Ramos (cell line): ENCODE measurements around the gene FAM89A.
"Not testable (repeated sequence)": the region's sequence is repeated elsewhere in the genome, so short reads cannot be mapped to it uniquely, and the experiment has no call there.

Source experiments
- in situ Hi-C: fragments of 300-500 bp; cut with MboI; formaldehyde crosslinking; loops from one replicate; pipeline ENCODE4 v1.14.3; 2022; ENCODE audit warnings: low sequenced_read_pairs; ENCODE audit not compliant: unreplicated experiment

Gene FAM89A

GRCh38 chr1:231037585-231038517 is 2.2 kb downstream of the FAM89A start:
- in situ Hi-C loops = no loop called here

DNA sequence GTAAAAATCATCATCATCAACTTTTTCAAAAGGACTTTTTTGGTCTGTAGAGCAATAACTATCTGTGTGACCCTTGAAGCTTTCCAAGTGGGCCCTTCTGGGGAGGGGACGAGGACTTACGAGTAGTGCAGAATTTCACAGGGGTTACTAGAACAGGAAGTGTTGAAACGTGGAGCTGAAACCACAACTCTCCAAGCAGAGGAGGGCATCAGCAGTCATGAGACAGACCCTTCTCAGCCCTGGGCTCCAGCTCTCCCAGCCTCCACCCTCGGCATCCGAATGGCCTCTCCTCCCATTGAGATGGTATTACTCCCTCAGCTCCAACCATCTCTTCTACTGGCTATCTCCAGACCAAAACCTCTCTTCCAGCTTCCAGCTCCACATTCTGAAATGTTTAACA is 3.6 kb downstream of the FAM89A start:
- in situ Hi-C loops = no loop called here

- in situ Hi-C loops = no loop called here
Observed at GRCh38 chr1:231035799-231036198, 4.3 kb downstream of the FAM89A start.

GRCh38 chr1:231032963-231033362 is 7.1 kb downstream of the FAM89A start:
- in situ Hi-C loops = no loop called here

DNA sequence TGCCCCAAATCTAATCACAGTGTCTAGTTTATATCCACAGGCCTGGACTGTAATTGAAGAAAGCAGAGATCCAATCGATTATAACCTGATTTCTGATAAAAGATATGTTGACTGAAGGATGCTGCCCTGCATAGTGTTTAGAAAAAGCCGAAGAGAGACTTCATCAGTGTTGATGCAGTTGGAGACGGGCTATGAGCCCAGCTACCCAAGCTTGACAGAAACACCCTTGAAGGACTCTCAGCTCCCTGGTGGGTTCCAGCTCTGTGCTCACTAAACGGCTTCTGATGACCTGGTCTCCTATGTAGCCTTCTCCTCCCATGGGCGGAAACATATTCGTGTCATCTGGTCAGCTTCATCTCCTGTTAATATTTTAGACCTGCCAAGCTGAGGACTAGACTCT is 10.2 kb downstream of the FAM89A start:
- in situ Hi-C loops = no loop called here

- in situ Hi-C loops = not testable (repeated sequence)
Observed at GRCh38 chr1:231029247-231029646, 10.8 kb downstream of the FAM89A start.

DNA sequence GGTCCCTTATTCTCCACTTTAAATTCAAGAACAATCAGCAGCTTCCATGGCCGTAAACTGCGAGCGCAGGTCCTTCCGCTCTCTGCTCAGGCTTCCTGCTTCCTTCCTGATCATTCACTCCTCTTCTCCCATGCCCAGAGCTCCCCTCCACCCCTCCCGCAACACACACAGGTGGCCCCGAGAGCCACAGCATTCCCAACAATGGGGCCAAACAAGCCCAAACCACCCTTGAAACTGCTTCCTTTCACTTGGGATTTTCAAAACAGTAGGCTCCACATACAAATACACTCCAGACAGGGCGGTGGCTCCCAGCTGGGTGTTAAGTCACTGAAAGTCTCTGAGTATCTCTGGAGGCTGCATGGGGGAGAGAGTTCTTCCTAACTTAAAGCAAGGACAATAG is 11.4 kb downstream of the FAM89A start:
- in situ Hi-C loops = no loop called here

- in situ Hi-C loops = no loop called here
Observed at GRCh38 chr1:231027971-231028370, 12.1 kb downstream of the FAM89A start.

GRCh38 chr1:231027136-231027925 is 12.7 kb downstream of the FAM89A start:
- in situ Hi-C loops = no loop called here

DNA sequence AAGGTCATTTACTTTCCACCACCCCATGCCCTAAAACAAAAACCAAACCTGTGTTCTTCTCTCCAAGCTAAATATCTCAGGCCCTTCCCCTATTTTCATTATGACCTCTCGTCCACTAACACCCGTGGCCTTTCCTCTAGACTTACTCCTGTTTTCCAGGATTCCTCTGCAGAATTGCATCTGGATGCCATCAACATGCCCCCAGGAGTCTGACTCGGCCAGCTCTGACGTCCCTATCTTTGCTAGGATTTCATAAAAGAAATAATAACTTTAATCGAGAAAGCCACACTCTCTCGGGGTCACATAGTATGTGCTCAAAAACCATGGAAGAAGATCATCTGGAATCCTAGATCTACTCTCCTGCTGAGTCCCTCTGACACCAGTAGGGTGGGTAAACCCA is 13.5 kb downstream of the FAM89A start:
- in situ Hi-C loops = no loop called here

DNA sequence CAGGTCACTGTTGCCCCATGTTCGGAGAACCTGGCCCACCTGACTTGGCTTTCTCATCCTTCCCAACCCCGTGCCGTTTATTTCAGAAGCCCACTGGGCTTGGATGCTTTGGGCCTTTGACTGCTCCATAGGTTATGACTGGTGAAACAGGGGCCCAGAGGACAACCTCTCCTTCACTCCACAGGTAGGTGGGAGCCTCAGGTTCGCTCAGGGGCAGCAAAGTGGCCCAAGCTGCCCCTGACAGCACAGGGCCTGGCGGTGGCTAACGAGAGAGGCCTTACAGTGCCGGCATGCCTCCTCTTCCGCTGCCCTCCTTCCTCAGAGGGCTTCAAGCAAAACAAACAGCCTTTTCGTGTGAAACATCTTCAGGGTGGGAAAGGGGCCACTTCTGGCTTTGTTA is 16.9 kb downstream of the FAM89A start:
- in situ Hi-C loops = no loop called here

DNA sequence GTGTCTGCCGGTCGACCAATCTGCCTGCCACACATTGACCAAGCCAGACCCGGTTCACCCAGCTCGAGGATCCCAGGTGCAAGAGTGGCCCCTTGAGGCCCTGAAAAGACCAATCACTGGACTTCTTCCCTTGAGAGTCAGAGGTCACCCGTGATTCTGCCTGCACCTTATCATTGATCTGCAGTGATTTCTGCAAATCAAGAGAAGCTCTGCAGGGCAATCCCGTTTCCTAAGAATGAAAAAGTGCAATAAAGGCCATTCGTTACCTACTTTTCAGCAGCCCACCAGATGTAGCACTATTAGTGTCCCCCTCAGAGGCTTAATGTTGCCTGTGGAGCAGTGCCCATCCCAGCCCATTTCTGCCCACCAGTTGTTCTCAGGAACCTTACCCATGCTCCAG is 17.5 kb downstream of the FAM89A start:
- in situ Hi-C loops = not testable (repeated sequence)

DNA sequence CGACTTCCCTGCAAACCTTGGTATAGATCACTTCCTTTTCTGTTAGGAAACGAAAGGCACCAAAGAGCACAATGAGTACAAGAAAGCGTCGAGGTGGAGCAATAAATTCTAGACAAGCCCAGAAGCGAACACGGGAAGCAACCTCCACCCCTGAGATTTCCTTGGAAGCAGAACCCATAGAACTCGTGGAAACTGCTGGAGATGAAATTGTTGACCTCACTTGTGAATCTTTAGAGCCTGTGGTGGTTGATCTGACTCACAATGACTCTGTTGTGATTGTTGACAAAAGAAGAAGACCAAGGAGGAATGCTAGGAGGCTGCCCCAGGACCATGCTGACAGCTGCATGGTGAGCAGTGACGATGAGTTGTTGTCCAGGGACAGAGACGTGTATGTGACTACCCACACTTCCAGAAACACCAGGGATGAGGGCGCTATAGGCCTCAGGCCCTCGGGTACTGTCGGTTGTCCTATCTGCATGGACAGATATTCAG is 18.5 kb downstream of the FAM89A start:
- in situ Hi-C loops = no loop called here

DNA sequence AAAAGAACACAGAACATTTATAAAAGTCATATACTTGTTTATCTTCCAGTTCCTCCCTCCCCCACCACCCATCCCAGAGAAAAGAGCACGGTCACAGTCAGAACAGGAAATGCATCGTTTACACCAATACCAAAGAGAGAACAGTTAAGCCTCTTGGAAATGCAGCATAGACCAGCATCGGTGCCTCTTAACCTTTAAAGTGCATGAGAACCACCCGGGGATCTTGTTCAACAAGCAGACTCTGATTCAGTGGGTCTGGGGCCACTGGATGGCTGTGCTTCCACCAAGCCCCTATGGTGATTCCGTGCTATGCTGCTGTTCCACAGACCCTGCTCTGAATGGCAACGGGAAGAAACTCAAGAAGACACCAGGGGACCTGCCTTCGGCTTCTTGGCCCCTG is 19.2 kb downstream of the FAM89A start:
- in situ Hi-C loops = no loop called here

DNA sequence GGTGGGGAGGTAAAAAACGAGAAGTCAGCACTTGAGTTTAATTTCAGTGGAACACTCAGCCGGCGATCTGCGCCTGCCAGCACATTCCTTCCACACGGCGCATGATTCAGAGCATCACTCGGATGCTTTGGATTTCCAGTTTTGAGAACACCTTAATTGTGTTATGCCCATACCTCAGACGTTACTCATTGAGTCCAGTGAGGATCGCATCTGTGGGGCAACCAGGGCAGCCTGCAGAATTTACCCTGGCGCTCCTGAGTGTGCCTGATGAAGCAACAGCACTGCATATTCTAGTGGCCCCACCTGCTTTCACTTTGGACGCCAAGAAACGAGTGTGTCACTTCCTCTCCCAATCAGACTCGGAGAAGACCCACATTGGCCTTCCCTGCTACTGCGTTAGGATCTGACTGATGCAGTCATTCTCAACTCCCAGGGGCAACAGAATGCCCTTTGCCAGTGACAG is 19.9 kb downstream of the FAM89A start:
- in situ Hi-C loops = no loop called here

DNA sequence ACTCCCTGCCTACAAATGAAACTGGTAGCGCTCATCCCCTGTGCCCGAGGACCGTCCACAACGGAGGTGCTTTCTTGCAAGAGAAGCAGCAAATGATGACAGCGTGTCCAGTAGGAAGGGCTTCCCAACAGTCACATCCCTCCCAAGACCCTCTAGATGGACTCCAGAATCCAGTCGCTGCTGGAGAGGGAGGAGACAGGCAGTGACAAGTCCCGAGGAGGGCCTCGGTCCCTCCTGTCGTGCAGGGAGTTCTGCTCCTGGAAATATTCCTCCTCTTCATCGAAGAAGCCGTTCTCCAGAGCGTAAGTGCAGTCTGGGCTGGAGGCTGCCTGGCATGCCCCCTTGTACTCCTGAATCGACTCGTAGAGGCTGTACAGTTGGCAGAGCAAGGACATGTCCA is 20.3 kb downstream of the FAM89A start:
- in situ Hi-C loops = no loop called here

- in situ Hi-C loops = no loop called here
Observed at GRCh38 chr1:231016966-231017365, 23.1 kb downstream of the FAM89A start.

DNA sequence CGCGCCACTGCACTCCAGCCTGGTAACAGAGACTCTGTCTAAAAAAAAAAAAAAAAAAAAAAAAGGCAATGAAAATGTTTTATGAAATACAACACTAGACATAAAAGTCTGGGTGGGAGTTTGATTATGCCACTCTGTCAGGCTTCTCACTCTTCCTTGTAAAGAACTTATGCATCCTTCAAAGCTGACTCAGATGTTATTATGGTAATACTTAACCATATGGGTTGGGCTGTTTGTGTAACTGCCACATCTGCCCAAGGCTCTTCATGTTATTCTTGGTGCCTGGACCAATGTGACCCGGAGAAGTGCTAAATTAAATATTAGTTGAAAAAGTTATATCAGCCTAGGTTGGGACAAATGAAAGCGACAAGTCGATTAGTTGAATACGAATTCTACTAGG is 23.8 kb downstream of the FAM89A start:
- in situ Hi-C loops = no loop called here

GRCh38 chr1:231013391-231014015 is 26.6 kb downstream of the FAM89A start:
- in situ Hi-C loops = no loop called here

DNA sequence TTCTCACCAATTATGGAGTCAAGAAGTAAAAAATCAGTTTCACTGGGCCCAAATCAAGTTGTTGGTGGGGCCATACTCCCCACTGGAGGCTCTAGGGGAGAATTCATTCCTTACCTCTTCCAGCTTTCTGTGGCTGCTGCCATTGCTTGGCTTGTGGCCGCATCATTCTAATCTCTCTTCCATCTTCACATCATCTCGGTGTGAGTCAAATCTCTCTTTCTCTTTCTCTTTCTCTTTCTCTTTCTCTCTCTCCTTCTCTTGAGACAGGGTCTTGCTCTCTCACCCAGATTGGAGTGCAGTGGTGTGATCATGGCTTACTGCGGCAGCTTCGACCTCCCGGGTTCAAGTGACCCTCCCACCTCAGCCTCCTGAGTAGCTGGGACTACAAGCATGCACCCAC is 28.1 kb downstream of the FAM89A start:
- in situ Hi-C loops = no loop called here

DNA sequence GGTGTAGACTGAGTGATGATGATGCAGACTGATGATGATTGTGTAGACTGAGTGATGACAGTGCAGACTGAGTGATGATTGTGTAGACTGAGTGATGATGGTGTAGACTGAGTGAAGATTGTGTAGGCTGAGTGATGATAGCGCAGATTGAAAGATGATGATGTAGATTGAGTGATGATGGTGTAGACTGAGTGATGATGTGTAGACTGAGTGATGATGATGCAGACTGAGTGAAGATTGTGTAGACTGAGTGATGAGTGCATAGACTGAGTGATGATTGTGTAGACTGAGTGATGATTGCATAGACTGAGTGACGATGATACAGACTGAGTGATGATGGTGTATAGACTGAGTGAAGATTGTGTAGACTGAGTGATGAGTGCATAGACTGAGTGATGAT is 28.7 kb downstream of the FAM89A start:
- in situ Hi-C loops = no loop called here
